ENCODE data around the gene RNF10.
"Not testable (repeated sequence)": the region's sequence is repeated elsewhere in the genome, so short reads cannot be mapped to it uniquely, and the experiment has no call there.

RNF10 gene

DNA sequence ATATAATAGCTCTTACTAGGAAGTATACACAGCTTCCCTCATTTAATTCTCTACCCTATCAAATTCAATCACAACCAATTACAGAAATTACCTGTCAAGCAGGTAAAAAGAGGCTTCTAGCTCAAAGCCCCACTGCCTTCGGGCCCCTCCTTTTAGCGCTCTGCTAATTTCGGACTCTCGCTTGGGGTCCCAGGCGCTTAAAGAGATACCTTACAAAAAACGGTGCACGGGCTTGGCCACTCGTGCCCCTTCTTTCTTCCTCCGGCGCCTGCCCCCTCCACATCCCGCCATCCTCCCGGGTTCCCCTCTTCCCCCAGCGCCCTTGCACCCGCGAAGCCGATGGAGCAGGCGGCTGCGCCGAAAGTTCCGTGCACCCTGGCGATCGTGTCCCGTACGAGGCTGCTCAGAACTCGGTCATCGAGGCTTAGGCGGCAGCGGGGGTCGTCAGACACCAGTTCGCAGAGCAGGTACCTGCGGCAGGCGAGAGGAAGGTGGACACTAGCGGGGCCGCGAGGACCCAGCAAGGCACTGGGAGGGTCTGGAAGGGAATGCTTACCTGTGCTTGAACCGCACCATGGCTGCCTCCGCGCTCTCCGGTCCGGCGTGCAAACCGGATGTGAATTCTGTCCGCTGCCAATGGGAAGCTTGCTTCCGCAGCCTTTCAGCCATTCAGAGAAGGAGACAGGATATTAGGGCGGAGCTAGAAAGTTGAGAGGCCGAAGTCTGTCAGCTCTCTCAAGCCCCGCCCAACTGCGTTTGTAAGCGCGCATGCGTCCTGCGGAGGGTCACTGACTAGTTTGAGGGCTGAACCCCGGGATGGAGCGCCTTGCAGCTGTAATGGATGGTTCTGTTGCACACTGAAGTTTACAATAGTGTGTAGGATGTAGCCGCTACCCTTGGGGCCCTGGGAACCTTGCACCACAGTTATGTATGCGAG, 46.9 kb downstream of the RNF10 start, which contains the start of gene POP5:
TSS of gene POP5 (minus strand) at position 616 of the 937 bp plus-strand sequence. CDS start at position 576, 40 bp downstream.
- peak; percentile 98 for DNase-seq (ENCODE audit: low spot score)

DNA sequence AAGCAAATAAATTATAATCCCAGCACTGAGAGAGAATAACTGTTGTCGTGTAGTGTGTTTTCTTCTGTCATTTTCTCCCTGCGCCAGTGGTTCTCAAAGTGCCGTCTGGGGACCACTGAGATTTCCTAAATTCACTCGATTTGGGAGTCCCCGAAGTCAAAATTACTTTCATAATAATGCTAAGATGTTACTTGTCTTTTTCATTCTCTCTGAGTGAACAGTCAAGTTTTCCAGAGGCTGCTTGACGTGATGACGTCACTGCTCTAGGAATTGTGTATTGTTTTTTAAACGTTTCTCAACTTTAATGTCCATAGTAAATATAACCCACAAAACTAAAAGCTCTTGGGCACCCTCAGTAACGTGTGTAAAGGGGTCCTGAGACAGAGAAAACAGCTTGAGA, 47.8 kb downstream of the RNF10 start:
- no peak for DNase-seq (ENCODE audit: low spot score)

DNA sequence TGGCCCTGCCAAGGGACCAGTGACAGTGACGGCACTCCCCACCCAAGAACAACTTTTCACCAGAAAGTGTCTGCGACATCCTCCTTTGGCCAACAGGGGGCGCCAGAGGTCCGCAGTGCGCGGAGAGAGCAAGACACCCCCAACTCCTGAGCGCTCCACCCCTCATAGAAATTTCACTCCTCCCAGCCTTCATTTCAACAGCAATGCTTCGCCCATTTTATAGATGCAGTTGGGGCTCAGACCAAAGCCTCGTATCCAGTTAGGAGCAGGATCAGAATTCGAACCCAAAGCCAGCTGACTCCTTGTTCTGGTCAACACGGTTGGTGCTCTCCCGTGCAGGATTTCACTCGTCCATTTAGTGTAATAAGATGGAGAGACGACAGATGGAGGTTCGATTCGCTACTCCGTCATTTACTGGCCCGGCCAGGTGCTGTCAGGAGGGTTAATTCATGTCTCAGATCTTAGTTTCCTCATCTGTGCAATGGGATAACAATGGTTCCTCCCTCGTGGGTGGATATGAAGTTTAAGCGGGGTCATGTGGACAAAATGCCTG, 49.4 kb downstream of the RNF10 start:
- DNase-seq (ENCODE audit: low spot score), result peak; percentile 60

DNA sequence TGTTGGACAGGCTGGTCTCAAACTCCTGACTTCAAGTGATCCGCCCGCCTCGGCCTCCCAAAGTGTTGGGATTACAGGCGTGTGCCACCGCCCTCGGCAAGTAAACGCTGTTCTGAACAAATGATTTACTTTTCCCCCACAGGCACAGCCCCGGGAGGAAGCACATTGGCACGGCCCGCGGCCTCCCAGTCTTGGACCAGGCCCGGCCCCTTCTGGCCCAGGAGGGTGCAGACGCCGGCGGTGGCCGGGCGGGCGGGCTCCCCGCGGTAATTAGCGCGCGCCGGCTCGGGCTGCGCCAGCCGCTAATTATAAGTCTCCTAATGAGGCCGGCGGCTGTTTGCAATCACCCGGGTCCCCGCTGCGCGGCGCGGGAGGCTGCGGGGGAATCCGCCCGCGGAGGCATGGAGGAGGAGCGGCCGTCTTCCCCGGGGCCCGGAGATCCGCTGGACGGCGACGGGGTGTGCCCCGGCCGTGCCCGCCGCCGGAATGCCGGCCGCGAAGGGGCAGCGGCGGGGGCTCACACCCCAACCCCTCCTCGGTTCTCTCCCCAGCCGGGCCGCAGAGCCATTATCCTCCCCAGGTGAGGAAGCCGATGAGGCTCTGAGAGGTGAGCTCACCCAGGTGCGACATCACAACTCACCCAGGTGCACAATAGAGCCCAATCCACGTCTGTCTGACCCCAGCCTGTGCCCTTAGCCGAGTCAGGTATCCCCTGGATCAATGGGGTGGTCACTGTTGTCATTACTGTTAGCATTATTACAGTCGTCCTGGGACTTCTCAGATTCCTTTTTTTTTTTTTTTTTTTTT, 50.4 kb downstream of the RNF10 start:
- DNase-seq (ENCODE audit: low spot score), result peak; percentile 28

DNA sequence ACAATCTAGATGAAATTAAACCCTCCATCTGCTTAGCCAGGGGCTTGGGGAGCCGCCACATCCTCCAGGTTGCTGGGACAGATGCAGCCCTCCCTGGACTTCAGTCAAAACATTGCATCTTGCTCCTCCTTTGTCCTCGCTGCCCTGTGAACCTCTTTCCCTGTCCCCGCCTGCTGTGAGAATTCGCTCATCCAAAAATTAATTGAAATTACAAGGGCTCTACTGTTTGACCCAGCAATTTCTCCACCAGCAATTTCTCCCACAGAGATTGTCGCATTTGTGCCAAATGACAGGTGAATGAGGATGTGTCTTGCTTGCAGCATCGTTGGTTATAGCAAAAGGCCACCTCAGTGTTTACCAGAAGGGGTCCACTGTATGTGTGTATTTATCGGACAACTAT, 52.0 kb downstream of the RNF10 start:
- DNase-seq (ENCODE audit: low spot score), result no peak

DNA sequence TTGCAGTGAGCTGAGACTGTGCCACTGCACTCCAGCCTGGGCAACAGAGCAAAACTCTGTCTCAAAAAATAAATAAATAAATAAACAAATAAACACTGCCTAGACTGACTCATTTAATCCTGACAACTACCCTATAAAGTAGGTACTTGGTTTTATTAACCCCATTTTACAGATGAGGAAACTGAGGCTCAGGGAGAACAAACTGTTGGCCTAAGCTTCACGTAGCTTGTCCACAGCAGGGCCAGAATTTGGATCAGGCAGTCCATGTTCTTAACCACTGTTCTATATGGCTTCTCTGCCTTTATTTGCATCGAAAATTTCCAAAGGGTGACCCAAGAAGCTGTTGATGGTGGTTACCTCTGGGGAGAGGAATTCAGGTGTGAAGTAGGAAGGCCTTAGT, 52.7 kb downstream of the RNF10 start:
- DNase-seq (ENCODE audit: low spot score), result no peak

DNA sequence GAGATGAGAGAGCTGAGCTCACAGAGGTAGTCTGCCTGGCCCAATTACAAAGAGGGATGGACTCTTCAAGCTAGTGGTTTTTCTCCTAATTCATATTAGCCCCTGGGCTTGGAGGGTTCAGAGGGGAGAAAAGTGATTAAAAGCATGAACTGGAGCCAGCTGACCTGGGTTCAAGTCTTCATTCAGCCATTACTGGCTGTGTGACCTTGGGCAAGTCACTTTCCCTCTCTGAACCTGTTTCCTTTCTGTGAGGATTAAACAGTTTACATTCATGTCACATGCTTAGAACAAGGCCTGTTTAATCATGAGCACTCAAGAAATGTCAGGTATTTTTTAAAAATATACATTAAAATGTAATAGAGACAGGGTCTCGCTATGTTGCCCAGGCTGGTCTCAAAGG, 54.2 kb downstream of the RNF10 start:
- no peak for DNase-seq (ENCODE audit: low spot score)

DNA sequence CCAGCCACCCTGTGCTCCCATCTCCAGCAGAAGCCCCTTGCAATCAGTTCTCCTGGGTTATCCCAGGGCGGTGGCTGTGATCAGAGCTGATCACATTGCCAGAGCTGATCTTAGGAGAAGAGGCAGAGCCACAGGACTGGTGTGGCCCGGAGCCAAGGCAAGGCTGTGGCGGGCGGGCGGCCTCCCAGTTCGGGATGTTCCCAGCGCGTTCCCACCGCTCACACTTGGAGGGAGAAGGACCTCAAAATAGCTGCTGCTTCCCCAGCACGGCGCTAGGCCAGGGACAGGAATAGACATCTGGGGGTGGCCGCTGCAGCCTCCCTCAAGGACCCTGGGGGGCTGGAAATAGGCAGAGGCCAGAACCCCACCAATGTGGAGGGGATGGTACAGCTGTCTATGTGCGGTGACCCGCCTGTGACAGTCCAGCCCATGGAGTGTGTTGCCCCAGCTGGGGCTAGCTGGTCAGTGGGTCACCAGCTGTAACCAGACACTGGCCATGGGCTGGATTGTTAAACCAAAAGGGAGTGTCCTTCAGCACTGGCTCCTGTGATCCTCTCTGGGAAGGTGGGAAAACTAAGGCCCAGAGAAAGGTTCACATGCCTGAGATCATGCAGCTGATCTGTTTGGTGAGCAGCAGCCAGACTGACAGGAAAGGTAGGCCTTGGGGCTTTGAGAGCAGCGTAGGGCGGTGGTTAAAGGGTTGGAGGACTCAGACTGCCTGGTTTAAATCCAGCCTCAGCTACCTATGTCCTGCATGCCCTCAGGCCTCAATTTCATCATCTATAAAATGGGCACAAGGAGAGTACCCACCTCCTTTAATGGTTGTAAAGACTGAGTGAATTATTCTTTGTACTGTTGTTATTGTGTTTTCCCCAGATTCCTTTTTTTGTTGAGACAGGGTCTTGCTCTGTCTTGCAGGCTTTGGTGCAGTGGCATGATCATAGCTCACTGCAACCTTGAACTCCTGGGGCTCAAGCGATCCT, 55.1 kb downstream of the RNF10 start:
- no peak for DNase-seq (ENCODE audit: low spot score)

DNA sequence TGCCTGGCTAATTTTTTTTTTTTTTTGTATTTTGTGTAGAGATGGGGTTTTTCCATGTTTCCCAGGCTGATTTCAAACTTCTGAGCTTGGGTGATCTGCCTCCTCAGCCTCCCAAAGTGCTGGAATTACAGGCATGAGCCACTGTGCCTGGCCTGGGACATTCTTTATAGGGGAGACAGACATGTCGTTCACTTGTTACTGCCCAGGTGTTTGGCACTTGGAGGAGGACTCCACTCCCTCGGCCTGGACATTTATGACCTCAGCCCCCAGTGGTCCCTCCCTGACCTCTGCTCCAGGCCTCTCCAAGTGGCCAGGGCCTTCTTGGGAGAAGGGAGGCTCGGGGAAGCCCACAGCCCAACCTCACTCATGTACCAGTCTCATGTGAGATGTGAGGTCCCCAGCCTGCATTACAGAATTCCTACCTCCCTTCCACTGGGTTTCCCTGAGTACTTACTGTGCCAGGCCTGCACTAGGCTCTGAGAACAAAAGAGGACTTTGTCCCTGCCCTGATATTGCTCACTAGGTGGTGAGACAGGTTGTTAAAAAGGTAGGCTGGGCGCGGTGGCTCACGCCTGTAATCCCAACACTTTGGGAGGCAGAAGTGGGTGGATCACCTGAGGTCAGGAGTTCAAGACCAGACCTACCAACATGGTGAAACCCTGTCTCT, 56.7 kb downstream of the RNF10 start:
- DNase-seq (ENCODE audit: low spot score), result no peak

DNA sequence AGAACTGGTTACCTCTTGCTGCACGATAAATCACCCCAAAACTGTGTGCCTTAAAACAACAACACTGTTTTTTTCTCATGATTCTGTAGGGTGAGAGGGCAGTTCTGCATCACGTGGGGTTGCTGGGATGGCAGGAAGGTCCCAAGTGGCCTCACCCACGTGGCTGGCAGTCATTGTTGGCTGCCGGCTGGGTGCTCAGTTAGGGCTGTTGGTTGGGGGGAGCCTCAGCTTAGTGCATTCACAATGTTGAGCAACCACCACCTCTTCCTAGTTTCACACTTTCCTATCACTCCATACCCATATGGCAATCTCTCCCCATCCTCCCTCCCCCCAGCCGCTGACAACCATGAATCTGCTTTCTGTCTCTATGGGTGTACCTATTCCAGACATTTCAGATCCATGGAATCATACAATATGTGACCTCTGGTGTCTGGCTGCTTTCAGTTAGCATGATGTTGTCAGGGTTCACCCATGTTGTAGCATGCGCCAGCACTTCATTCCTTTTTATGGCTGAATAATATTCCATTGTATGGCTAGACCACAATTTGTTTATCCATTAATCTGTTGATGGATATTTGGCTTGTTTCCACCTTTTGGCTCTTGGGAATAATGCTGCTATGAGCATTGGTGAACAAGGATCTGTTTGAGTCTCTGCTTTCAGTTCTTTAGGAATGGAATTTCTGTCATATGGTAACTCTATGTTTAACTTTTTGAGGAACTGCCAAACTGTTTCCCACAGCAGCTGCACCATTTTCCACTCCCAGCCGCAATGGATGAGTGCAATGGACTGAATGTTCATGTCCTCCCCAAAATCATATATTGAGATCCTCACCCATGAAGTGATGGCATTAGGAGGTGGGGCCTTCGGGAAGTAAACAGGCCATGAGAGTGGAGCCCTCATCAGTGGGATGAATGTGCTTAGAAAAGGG, 58.2 kb downstream of the RNF10 start:
- DNase-seq (ENCODE audit: low spot score), result no peak

DNA sequence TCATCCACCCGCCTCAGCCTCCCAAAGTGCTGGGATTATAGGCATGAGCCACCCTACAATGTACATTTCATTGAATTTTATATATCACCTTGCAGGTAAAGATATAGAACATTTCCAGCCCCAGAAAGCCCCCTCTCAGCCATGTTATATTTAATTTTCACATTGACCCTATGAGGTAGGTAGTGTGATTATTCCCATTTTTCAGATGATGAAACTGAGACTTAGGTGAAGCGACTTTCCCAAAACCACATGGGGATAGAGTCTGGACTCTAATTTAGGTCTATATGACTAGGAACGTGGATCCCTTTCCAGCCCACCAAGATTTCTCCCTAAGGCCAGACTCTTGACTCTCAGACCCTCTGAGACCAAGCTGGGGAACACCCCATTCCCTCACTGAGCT, 62.7 kb downstream of the RNF10 start:
- DNase-seq (ENCODE audit: low spot score), result no peak

DNA sequence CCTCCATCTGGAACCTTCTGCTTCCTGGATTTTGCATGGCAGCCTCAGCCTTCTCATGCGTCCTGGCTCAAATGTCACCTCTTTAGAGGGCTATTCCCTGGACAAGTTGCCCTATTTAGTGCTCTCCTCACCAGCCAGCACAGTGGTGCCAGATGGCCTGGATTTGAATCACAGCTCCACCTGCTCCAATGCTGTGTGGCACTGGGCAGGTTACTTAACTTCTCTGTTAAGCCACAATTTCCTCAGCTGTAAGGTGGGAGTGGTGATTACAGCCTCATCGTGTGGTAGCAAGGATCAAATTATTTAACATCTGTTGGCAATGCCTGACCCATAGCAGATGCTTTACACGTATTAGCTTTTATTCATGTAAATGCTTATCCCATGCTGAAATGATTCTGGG, 63.7 kb downstream of the RNF10 start:
- no peak for DNase-seq (ENCODE audit: low spot score)

DNA sequence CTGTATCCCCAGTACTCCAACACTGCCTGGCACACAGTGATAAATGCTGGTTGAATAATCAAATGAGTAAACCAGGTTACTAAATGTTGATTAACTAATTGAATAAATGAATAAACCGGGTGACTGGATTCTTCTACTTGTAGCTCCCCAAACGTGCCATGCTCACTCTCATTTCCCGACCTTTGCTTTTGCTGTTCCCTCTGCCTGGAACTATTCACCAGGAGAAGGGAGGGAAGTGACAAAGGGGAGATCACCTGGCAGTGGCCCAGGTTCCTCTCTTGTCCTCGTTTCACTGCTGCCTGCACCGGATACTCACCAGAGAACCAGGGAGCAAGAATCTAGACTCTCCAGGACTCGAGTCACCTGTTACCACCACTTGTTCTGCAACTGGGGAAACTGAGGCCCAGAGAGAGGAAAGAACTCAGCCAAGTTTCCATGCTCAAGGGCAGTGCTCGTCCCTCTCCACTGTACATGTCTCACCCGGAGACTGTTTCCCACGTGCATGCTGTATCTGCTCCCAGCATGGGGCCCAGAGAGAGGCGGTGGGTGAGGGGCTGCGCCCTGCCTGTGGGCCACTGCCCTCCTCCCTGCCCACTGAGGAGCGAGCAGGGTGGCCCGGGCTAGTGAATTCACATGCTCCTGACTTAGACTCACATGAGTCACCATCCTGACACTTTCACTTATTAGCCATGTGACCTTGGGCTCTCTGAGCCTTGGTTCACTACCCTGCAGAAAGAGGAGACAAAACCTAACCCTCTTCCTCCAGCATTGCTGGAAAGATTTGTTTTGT, 64.7 kb downstream of the RNF10 start:
- peak; percentile 33 for DNase-seq (ENCODE audit: low spot score)

DNA sequence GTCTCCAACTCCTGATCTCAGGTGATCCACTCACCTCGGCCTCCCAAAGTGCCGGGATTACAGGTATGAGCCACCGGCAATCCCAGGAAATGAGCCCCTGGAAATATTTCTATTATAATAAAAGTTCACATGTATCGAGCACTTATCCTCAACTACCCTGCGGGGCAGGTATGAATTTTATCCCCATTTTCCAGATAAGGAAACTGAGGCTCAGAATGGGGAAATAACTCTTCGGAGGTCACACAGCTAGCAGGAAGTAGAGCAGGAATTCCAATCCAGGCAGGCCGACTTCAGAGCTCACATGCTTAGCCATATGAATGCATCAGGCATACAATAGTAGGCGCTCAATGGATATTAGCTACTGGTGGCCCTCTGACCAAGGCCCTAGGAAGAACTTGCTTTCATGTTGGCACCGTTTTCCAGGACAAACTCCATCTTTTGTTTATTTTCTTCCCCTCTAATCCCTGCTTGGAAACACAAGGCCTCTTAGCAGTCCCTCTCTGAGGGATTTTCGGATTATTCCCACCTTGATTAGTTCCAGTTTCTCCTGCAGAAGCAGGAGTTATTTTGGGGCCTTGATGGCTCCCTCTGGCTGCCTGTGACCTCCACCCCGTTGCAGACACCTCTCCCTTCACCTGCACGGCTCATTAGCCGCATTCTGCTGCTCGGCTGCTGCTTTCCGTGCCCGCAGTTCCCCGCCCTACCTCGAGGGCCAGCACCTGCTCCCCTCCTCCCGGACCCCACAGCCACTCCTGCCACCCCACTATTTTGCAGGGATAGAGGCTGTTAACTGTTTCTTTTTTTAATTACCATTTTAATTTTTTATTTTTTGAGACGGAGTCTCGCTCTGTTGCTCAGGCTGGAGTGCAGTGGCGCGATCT, 65.8 kb downstream of the RNF10 start:
- no peak for DNase-seq (ENCODE audit: low spot score)

DNA sequence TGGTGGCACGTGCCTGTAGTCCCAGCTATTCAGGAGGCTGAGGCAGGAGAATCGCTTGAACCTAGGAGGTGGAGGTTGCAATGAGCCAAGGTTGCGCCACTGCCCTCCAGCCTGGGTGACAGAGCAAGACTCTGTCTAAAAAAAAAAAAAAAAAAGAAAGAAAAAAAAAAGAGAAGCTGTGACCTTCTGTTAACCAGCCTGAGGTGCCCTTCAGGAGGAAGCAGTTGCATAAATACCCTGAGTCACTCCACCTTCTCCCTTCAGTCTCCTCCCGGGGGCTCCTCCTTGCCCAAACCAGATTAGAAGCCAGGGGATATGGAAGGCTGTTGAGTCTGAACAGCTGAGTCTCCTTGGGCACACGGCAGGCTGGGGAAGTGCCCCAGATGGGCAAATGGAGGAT, 68.3 kb downstream of the RNF10 start:
- not testable (repeated sequence) for DNase-seq (ENCODE audit: low spot score)

DNA sequence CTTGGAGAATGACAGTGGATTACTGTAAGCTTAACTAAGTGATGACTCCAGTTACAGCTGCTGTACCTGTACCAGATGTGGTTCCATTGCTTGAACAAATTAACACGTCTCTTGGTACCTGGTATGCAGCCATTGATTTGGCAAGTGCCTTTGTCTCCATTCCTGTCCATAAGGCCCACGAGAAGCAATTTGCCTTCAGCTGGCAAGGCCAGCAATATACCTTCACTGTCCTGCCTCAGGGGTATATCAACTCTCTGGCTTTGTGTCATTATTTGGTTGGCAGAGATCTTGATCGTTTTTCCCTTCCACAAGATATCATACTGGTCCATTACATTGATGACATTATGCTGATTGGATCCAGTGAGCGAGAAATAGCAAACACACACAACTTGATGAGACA, 76.4 kb downstream of the RNF10 start:
- DNase-seq (ENCODE audit: low spot score), result no peak

DNA sequence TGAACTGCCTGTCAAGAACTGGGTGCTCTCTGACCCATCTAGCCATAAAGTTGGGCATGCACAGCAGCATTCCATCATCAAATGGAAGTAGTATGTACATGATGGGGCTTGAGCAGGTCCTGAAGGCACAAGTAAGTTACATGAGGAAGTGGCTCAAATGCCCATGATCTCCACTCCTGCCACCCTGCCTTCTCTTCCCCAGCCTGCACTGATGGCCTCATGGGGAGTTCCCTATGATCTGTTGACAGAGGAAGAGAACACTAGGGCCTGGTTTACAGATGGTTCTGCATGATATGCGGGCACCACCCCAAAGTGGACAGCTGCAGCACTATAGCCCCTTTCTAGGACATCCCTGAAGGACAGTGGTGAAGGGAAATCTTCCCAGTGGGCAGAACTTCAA, 77.4 kb downstream of the RNF10 start:
- not testable (repeated sequence) for DNase-seq (ENCODE audit: low spot score)

DNA sequence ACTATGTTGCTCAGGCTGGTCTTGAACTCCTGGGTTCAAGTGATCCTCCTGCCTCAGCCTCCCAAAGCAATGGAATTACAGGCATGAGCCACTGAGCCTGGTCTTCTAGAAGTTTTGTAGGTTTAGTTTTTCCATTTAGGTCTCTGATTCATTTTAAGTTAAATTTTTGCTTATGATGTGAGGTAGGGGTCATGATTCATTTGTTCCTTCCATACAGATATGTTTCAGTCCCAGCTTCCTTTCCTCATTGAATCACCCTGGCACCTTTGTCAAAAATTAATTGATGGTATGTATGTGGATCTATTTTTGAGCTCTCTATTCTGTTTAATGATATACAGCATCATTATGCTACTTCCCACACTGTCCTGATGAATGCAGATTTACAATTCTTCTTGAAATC, 80.7 kb downstream of the RNF10 start:
- DNase-seq (ENCODE audit: low spot score), result no peak

Data from SW480 (cell line).